KOPT-K1 (cell line): ENCODE results near the gene RAB41.
"Not testable (repeated sequence)": the region's sequence is repeated elsewhere in the genome, so short reads cannot be mapped to it uniquely, and the experiment has no call there.

Source experiments
- H3K27ac ChIP-seq: fragments of 200-600 bp; sonication (generic); 2 replicates; pipeline ENCODE4 v1.5.1; 2016; ENCODE audit warnings: antibody characterized with exemption, mild to moderate bottlenecking, low read depth, low read length; ENCODE audit not compliant: poor library complexity, severe bottlenecking
- H3K36me3 ChIP-seq: fragments of 200-600 bp; sonication (generic); 2 replicates; pipeline ENCODE4 v1.5.1; 2017; ENCODE audit warnings: antibody characterized with exemption, mild to moderate bottlenecking, low read length, moderate library complexity; ENCODE audit not compliant: insufficient read depth
- H3K9me3 ChIP-seq: fragments of 200-600 bp; sonication (generic); 2 replicates; pipeline ENCODE4 v1.5.1; 2017; ENCODE audit warnings: antibody characterized with exemption, low read length, mild to moderate bottlenecking; ENCODE audit not compliant: insufficient read depth, poor library complexity, severe bottlenecking

RAB41 gene

DNA sequence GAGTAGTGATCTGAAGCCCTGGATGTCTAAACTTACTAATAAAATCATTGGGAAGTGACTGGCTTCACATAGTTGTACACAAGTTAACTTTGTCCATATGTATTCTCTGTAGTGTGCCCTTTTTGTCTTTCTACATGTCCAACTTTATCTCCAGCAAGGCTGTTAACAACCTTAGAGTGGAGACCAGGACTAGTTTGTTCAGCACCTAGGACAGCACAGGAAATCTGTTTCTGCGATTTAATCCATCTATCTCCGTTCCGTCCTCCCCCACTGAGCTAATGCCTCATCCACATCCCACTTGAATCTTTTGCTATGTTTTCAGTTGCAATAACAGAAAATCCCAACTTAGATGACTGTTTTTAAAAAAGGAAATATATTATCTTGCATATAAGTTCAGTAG, 17.2 kb upstream of the RAB41 start:
- no peaks in the 10 kb centered on the region for H3K9me3 ChIP-seq
- no peaks in the 10 kb centered on the region for H3K36me3 ChIP-seq
- no peak overlapping the region for H3K27ac ChIP-seq

DNA sequence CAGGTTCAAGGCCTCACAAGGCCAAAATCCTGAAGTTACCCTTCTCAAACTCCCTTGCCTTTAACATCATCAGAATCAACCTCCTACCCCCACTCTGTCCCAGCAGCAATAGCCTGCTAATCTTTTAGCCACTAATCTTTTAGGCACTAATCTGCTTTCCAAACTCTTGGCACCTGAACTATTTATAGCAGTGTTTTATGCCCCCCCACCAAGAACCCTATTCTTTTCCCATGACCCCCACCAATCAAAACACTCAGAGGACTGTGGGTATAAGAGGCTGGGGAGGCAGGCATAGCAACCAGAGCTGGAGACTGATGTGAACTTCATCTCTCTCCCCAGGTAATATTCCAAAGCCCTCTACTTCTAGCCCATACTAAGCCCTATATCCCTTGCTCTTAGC, 13.9 kb upstream of the RAB41 start, which contains the start of gene ARR3:
TSS of gene ARR3 (plus strand) at position 301 of the 400 bp plus-strand sequence. CDS start 1,052 bp downstream, outside the sequence.
- no peaks in the 10 kb centered on the region for H3K9me3 ChIP-seq
- no peak within 1 kb of the TSS for H3K27ac ChIP-seq
- H3K36me3 ChIP-seq, result no peaks in the 10 kb centered on the region

DNA sequence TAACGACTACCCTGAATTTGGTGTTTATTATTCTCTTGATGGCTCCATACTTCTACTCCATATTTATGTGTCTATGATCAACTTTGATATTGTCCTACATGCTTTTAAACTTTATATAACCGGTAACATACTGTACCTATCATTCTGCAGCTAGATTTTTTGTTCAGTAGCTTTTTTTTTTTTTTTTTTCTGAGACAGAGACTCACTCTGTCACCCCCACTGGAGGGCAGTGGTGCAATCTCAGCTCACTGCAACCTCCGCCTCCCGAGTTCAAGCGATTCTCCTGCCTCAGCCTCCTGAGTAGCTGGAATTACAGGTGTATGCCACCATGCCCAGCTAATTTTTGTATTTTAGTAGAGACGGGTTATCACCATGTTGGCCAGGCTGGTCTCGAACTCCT, 7.9 kb upstream of the RAB41 start:
- H3K36me3 ChIP-seq, H3K9me3 ChIP-seq, H3K27ac ChIP-seq: not testable (repeated sequence)

DNA sequence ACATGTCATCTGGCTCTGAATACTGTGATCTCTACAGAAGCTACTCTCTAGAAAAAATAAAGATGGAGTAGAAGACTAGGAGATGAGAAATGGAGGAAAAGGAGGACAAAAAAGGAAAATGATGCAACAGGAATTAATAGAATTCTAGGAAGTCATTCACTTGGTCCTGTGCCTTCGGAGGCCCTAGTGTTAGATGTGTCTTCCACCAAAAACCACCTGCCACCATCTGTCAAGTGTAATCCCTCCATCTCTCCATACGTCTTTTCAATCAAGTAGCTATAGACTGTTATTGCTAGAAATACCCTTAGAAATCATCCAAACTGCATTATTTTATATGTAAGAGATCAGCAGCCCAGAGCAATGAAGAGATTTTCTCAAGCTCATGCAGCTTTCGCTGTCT, 2.9 kb upstream of the RAB41 start:
- no peaks in the 10 kb centered on the region for H3K9me3 ChIP-seq
- no peak overlapping the region for H3K27ac ChIP-seq
- no peaks in the 10 kb centered on the region for H3K36me3 ChIP-seq

DNA sequence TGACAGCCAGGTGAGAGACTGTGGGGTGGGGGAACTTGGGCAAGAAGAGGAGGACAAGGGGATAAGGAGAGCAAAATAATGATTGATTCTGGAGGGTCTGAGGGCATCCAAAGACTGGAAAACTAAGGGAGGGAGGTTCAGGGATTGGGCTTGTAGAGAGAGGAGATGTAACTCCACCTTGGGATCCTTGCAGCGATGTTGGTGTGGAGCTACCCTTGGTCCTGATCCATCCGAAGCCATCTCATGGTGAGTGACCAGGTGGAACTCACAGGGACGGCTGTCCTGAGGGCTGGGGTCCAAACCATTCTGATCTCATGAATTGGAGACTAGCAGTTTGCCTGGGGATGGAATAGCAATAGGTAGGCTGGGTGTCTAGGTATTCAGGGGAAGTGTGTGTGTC, 1.4 kb upstream of the RAB41 start:
- H3K9me3 ChIP-seq, result no peaks in the 10 kb centered on the region
- no peak overlapping the region for H3K27ac ChIP-seq
- H3K36me3 ChIP-seq, result peaks cover 8% of the 10 kb centered on the region; the same call in 1 of the 2 replicates

DNA sequence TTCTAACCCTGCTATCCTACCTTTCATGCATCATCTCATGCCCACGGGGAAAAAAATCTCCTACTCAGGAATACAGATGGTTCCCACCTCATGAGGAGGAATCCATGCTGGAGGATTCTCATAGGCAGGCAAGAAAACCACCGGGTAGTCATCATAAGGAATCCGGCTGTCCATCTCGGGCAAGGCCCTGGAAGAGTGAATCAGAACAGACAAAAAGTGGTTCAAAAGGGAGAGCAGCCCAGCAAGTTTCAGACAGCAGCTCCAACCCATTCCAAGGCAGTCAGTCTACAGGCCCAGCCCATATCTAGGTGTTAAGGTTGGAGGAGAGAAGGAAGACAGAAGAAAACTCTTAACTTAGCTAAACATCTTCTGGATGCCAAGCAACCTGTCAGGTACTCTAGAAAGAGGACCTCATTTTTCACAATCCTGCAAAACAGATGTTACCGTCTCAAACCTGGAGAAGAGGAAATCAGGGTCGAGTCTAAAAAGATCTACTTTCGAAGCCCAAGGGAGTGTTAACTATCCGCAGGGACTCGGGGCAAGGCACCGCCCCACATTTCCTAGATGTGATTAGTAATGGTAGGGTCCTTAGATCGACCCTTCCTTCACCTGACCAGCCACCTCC, 7.3 kb downstream of the RAB41 start:
- peaks cover 54% of the 10 kb centered on the region for H3K36me3 ChIP-seq
- peak overlapping the region; percentile 87 for H3K27ac ChIP-seq
- H3K9me3 ChIP-seq, result no peaks in the 10 kb centered on the region

DNA sequence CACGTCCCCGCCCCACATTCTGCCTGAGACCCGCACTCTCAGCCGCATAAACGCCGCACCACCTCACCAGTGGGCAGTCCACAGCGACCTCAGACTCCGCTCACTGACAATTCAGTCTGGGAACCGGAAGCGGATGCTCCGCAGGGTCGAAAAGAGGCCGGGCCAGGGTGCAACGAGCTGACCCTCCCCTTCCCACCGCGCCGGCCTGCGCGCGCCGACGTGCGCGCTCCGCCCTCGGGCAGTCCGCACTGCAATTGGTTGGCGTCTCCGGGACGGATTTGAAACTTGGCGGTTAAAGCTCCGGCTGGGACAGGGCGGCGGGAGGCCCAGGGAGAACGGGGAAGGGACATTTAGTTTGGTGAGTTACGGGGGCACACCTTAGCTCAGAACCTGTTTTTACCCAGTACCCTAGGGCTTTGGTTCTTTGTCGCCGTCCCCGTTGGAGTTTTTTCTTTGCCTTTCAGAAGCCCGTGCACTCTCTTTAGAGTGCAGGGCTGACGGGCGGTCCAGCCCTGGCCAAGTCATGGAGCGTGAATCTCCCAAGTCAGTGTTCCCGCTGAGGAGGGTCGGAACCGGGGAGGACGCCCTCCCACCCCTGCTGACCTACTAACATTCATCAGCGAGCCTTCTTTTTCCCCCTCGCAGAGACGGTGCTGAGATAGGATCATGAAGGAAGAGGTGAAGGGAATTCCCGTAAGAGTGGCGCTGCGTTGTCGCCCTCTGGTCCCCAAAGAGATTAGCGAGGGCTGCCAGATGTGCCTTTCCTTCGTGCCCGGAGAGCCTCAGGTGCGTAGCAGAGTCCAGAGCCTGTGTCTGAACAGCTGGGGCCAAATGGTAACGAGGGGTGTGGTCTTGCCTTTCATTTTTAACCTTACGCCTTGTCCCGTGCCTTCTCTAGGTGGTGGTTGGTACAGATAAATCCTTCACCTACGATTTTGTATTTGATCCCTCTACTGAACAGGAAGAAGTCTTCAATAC, 8.1 kb downstream of the RAB41 start, which contains the start of the genes KIF4A and PDZD11:
TSS of gene KIF4A (plus strand) at position 312 of the 978 bp plus-strand sequence. CDS start at position 667, 355 bp downstream.
TSS of gene PDZD11 (minus strand) at position 135 of the 978 bp plus-strand sequence. CDS start 586 bp downstream, outside the sequence.
- Histone ChIP-seq H3K27ac (peak within 1 kb of the TSS; percentile 87), H3K9me3 (no peaks in the 10 kb centered on the region), H3K36me3 (peaks cover 57% of the 10 kb centered on the region)

DNA sequence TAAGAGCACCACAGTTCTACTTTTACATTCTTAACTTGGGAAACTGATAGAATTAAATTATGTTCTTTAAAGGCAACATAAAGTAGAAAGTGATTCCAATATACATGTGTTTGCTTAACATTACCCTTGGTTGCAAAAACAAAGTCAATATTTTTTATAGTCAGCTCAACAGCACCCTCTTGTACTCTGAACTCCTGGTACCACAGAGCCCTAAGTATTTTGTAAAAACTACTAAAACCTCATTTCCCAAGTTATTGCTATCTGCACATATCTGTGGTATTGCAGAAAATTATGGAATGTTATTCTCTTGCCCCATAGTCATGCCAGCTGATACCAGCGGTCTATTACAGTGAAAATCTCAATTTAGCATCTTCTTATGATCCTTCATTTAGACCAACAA, 10.8 kb downstream of the RAB41 start:
- Histone ChIP-seq H3K36me3 (peaks cover 46% of the 10 kb centered on the region), H3K27ac (no peak overlapping the region), H3K9me3 (no peaks in the 10 kb centered on the region)

DNA sequence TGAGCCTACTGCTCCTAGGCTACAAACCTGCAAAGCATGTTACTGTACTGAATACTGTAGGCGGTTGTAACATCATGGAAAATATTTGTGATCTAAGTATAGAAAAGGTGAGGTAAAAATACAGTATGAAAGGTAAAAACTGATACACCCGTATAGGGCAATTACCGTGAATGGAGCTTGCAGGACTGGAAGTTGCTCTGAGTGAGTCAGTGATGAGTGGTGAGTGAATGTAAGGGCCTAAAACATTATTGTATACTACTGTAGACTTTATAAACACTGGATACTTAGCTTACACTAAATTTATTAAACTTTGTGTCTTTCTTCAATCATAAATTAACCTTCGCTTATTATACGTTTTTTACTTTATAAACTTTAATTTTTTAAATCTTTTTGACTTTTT, 11.6 kb downstream of the RAB41 start:
- Histone ChIP-seq H3K36me3 (peaks cover 52% of the 10 kb centered on the region), H3K9me3 (no peaks in the 10 kb centered on the region), H3K27ac (no peak overlapping the region)

DNA sequence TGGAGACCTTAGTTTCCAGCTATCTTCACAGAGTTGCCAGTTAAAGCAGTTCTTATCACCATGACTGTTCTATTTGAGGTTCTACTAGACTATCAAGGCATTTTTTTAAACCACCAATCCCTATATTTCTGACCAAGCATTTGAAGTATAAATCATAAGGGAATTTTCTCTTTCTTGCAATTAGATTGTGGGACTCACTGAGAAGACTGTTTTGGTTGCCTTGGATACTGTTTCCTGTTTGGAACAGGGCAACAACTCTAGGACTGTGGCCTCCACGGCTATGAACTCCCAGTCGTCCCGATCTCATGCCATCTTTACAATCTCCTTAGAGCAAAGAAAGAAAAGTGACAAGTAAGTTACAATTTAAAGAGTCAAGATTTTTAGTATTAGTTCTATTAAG, 19.7 kb downstream of the RAB41 start:
- H3K27ac ChIP-seq, result no peak overlapping the region
- H3K9me3 ChIP-seq, result no peaks in the 10 kb centered on the region
- peaks cover 86% of the 10 kb centered on the region for H3K36me3 ChIP-seq

DNA sequence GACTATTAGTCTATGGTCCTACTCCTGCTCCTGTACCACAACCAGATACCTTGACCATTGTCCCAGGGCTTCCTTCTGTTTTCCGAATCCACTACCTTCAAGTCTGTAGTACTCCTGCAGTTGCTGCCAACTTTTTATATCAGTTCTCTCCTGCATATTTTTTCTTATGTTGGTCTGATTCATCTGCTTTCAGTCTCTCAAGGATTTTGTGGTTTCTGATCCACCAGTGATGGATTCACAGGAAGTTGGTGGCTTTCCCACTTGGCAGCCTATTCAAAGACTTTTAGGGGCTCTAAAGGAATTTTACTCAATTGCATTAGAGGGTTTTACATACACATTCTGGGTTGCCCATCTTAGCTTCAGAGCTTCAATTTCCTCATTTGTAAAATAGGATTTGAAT, 31.5 kb downstream of the RAB41 start:
- H3K36me3 ChIP-seq, result peaks cover 74% of the 10 kb centered on the region
- no peak overlapping the region for H3K27ac ChIP-seq
- H3K9me3 ChIP-seq, result no peaks in the 10 kb centered on the region

DNA sequence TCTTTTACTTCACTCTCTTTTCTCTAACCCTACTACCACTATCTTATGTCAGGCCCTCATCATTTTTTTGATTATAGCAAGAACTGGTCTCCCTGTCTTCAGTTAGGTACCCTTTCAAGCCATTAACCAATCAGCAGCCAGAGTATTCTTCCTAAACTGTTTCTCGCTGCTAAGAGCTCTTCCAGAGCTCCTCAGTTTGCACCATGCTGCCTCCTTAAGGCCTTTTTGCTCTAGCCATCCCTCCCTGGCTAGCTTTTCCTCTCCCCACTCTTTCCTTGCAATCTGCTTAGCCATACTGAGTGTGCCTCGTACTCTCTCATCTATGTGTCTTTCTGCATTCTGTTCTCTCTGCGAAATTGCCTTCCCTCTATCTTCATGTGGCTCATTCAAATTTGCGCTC, 40.8 kb downstream of the RAB41 start:
- H3K27ac ChIP-seq, result no peak overlapping the region
- H3K36me3 ChIP-seq, result peaks cover 52% of the 10 kb centered on the region
- H3K9me3 ChIP-seq, result no peaks in the 10 kb centered on the region

DNA sequence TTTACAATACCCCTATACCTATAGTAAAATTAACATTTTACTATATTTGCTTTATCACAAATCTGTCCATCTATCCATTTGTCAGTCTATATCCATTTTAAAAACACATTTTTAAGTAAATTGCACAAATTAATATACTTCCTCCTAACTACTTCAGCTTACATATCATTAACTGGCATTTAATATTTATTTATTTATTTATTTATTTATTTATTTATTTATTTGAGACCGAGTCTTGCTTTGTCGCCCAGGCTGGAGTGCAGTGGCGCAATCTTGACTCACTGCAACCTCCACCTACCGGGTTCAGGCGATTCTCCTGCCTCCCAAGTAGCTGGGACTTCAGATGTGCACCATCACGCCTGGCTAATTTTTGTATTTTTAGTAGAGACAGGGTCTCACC, 41.7 kb downstream of the RAB41 start:
- peaks cover 57% of the 10 kb centered on the region for H3K36me3 ChIP-seq
- not testable (repeated sequence) for H3K27ac ChIP-seq, H3K9me3 ChIP-seq

DNA sequence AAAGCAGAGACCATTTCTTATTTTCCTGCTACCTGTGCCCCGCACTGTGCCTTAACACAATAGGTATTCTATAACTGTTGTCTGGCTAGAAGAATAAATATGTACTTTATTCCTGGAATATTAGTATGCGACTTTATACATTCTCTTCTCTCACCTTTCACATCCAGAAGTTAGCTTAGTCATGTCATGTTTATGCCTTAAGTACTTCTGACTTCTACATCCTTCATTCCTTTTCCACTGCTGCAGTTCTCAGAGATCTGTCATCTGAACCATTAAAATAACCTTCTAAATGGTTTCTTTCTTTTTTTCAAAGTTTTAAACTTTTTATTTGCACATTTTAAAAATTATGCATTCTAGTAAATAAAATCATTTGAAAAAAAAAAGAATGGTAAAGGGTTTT, 42.4 kb downstream of the RAB41 start:
- Histone ChIP-seq H3K9me3 (no peaks in the 10 kb centered on the region), H3K36me3 (peaks cover 64% of the 10 kb centered on the region), H3K27ac (no peak overlapping the region)

DNA sequence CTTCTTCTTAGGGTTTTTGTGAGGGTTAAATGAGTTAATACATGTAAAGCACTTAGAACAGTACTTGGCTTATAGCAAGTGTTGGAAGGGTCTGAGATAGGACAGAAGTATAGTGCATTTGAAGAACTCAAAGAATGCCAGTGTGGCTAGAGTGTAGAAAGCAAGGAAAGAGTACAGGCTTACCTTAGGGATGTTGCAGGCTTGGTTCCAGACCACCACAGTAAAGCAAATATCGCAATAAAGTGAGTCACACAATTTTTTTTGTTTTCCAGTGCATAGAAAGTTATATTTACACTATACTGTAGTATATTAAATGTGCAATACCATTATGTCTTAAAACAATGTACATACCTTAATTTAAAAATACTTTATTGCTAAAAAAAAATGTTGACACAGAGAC, 49.2 kb downstream of the RAB41 start:
- peaks cover 94% of the 10 kb centered on the region for H3K36me3 ChIP-seq
- no peaks in the 10 kb centered on the region for H3K9me3 ChIP-seq
- no peak overlapping the region for H3K27ac ChIP-seq
